22Rv1 (cell line): ENCODE results near the gene CCDC54.

Source experiments
- H3K27ac ChIP-seq: fragments of 450-650 bp; 2 replicates; pipeline ENCODE4 v1.5.1; 2017
- CTCF ChIP-seq: fragments of 450-650 bp; IDR thresholded peaks from 2 replicates; pipeline ENCODE4 v1.5.1; 2017; ENCODE audit warnings: mild to moderate bottlenecking
- ZFX ChIP-seq: fragments of 450-650 bp; IDR thresholded peaks from 2 replicates; pipeline ENCODE4 v1.6.1; 2017; ENCODE audit warnings: antibody characterized with exemption, borderline replicate concordance

Gene CCDC54

GRCh38 chr3:107356706-107357105, 20.5 kb upstream of the CCDC54 start:
- no peak for TF ChIP-seq ZFX
- TF ChIP-seq CTCF: no peak
- H3K27ac ChIP-seq: no peak overlapping the region

GRCh38 chr3:107361633-107362032, 15.6 kb upstream of the CCDC54 start:
- TF ChIP-seq ZFX: no peak
- no peak overlapping the region for H3K27ac ChIP-seq

- no peak overlapping the region for H3K27ac ChIP-seq
- TF ChIP-seq ZFX: no peak
- TF ChIP-seq CTCF: no peak
Measured at GRCh38 chr3:107365051-107365450, 12.2 kb upstream of the CCDC54 start.

DNA sequence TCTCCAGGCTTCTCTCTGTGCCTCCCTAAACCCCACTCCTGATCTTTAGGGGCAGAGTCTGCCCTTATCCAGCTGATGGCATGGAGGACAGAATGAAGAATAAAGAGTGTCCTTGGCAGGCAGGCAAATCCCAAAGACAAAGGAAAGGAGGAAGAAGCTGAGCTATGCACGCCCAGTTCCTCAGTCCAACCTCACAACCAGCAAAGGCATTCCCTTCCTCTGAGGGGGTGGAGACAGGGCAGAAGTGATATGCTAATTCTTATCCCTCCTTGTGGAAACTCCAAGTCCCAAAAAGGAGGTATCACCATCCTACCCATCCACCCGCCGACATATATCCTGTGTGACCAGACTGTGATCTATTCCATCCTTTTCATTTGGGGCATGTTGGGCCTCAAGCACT, 10.5 kb upstream of the CCDC54 start:
- TF ChIP-seq CTCF (no peak), ZFX (no peak)
- no peak overlapping the region for H3K27ac ChIP-seq

DNA sequence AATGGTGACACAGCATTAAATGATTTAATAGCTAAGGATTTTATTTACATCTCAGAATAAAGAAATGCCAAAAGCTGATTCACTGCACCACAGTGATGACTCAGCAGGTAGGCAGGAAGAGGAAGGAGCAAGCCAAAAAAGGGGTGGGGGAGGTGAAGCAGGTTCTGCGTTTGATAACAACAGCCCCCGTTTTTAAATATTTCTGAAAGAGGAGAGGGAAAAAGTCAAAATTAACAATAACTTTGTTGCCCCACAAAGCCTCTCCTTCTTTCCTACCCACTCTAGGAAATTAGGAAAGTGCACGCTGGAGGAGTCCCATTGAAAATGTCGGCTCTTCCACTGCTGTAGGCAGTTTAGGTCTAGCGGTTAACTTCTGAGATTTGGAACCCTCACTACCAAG, 9.9 kb upstream of the CCDC54 start:
- H3K27ac ChIP-seq: no peak overlapping the region

GRCh38 chr3:107368654-107369398, 8.4 kb upstream of the CCDC54 start:
- H3K27ac ChIP-seq: no peak overlapping the region
- no peak for TF ChIP-seq ZFX
- no peak for TF ChIP-seq CTCF

More for the DNA sequence above, 9.9 kb upstream of the CCDC54 start:
- TF ChIP-seq ZFX (no peak), CTCF (no peak)

DNA sequence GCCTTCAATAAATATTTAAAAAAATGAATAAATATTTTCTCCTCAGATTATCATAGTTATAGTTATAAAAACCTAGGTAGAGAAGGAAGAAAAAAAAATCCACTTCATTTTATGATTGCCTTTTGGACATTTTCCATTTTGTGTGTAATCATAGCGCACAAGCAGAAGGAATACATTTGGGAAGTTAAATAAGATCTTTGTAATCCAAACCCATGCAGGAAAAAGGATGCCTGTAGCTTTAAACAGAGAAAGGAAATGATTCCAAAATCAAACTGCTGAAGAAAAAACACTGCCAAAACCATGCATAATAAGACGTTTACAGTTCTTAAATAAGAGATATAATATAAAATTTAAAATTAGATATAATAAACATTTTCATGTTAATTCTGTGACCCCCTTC, 7.4 kb upstream of the CCDC54 start:
- no peak for TF ChIP-seq CTCF
- no peak for TF ChIP-seq ZFX
- no peak overlapping the region for H3K27ac ChIP-seq

DNA sequence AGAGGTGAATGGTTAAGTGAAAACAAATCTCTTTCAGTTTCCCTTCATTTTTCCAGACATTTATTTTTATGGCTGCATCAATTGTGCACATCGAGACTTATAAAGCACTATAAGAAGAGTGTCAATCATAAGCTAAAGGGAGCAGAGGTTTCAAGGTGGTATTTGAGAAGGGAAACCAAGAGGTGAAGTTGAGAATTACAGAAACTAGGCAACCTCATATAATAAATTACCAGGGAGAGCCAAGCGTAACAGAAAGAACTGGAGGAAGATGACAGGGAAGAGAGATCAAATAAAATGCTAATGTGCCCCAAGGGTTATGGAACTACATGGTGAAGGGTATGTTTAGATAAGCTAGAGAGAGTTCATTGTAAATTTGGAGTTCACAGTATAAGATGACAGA, 6.3 kb upstream of the CCDC54 start:
- TF ChIP-seq ZFX (no peak), CTCF (no peak)
- no peak overlapping the region for H3K27ac ChIP-seq
